ENCODE results near the gene CPSF3.

CPSF3 gene

DNA sequence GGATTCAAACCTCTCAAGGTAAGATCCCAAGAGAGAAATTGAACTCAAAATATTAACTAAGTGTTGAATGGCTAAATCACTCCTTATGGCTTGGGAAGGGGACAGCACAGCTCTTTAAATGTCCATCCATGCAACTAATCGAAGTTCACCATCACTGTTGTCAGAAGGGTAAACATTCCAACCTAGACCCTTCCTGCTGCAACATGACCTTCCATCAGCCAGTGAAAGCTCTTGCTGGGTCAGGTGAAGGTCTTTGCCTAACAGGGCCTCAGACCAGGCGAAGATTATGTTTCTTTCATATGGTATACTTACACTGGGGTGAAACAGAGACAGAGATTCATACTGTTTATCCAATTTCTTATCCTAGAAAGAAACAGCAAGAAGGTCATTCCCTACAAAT is 67.3 kb downstream of the CPSF3 start (continued):
- no peak for TF ChIP-seq KLF10 (tag by site-specific recombination; IDR thresholded peaks at IDR 0.05)
- no peak for TF ChIP-seq ZNF311 (tag by site-specific recombination; IDR thresholded peaks at IDR 0.05; ENCODE audit: borderline replicate concordance)
- TF ChIP-seq, protein P1, sequence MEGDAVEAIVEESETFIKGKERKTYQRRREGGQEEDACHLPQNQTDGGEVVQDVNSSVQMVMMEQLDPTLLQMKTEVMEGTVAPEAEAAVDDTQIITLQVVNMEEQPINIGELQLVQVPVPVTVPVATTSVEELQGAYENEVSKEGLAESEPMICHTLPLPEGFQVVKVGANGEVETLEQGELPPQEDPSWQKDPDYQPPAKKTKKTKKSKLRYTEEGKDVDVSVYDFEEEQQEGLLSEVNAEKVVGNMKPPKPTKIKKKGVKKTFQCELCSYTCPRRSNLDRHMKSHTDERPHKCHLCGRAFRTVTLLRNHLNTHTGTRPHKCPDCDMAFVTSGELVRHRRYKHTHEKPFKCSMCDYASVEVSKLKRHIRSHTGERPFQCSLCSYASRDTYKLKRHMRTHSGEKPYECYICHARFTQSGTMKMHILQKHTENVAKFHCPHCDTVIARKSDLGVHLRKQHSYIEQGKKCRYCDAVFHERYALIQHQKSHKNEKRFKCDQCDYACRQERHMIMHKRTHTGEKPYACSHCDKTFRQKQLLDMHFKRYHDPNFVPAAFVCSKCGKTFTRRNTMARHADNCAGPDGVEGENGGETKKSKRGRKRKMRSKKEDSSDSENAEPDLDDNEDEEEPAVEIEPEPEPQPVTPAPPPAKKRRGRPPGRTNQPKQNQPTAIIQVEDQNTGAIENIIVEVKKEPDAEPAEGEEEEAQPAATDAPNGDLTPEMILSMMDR (tag by site-specific recombination; IDR thresholded peaks at IDR 0.05): no peak
- no peak for TF ChIP-seq ZNF747 (tag by site-specific recombination; IDR thresholded peaks at IDR 0.05)
- no peak for TF ChIP-seq ZNF596 (tag by site-specific recombination; IDR thresholded peaks at IDR 0.05)
- TF ChIP-seq YY1 (tag by site-specific recombination; IDR thresholded peaks at IDR 0.05): no peak

DNA sequence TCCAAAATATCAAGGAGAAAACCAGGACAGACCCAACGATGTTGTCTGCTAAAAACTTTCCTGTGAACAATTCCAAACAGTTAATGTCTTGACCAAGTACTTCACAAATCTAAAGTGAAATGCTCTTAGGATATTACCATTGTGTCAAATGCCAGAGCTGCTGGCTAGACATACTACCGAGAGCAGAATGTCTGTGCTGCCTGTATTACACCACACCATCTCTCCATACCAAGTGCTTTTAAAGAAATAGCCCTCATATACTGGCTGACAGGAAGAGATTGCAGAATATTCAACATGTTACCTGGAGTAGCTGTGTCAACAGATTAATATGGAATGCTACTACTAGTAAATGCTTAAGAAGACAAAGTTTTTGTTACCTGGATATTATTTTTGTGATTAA is 69.5 kb downstream of the CPSF3 start:
- Histone ChIP-seq H3K4me1 (ENCODE audit: control insufficient read depth, insufficient read depth, low read length) (no peaks in the 10 kb centered on the region), H3K9me3 (ENCODE audit: control insufficient read depth, insufficient read depth, low read depth, low read length) (no peaks in the 10 kb centered on the region), H3K4me3 (ENCODE audit: low read depth, low read length) (no peak overlapping the region), H3K27ac (ENCODE audit: extremely low read depth, low read depth, low read length) (no peak overlapping the region), H3K36me3 (ENCODE audit: control insufficient read depth in 2 of 2, insufficient read depth in 1 of 2, low read length in 2 of 2) (peaks cover 54 to 90% of the 10 kb centered on the region in 2 experiments)
- CTCF ChIA-PET: interaction anchor here (0.9 kb wide), 1 partner anchor 54 kb away, joined by 3 read pairs; no protein-coding TSS in a partner anchor
- POLR2A ChIA-PET: interaction anchor here (0.5 kb wide), 1 partner anchor 10 kb away, joined by 3 read pairs; no protein-coding TSS in a partner anchor
- TF ChIP-seq ZNF239 (tag by site-specific recombination; IDR thresholded peaks at IDR 0.05): no peak
- no peak for TF ChIP-seq ZNF274 (IDR thresholded peaks at IDR 0.05; ENCODE audit: low read length)
- TF ChIP-seq ZNF274 (tag by site-specific recombination; IDR thresholded peaks at IDR 0.05; ENCODE audit: borderline replicate concordance): no peak
- TF ChIP-seq, protein P2, sequence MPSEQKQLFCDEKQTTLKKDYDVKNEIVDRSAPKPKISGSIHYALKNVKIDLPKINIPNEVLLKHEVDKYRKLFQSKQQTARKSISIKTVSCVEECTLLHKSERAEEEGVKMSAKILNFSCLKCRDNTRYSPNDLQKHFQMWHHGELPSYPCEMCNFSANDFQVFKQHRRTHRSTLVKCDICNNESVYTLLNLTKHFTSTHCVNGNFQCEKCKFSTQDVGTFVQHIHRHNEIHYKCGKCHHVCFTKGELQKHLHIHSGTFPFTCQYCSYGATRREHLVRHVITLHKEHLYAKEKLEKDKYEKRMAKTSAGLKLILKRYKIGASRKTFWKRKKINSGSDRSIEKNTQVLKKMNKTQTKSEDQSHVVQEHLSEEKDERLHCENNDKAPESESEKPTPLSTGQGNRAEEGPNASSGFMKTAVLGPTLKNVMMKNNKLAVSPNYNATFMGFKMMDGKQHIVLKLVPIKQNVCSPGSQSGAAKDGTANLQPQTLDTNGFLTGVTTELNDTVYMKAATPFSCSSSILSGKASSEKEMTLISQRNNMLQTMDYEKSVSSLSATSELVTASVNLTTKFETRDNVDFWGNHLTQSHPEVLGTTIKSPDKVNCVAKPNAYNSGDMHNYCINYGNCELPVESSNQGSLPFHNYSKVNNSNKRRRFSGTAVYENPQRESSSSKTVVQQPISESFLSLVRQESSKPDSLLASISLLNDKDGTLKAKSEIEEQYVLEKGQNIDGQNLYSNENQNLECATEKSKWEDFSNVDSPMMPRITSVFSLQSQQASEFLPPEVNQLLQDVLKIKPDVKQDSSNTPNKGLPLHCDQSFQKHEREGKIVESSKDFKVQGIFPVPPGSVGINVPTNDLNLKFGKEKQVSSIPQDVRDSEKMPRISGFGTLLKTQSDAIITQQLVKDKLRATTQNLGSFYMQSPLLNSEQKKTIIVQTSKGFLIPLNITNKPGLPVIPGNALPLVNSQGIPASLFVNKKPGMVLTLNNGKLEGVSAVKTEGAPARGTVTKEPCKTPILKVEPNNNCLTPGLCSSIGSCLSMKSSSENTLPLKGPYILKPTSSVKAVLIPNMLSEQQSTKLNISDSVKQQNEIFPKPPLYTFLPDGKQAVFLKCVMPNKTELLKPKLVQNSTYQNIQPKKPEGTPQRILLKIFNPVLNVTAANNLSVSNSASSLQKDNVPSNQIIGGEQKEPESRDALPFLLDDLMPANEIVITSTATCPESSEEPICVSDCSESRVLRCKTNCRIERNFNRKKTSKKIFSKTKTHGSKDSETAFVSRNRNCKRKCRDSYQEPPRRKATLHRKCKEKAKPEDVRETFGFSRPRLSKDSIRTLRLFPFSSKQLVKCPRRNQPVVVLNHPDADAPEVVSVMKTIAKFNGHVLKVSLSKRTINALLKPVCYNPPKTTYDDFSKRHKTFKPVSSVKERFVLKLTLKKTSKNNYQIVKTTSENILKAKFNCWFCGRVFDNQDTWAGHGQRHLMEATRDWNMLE (tag by site-specific recombination; conservative IDR thresholded peaks at IDR 0.05; ENCODE audit: low read depth): no peak
- no peak for TF ChIP-seq ZNF114 (tag by site-specific recombination; IDR thresholded peaks at IDR 0.05)
- no peak for TF ChIP-seq GFI1B (tag by site-specific recombination; IDR thresholded peaks at IDR 0.05)
- no peak for TF ChIP-seq ZBTB17 (tag by site-specific recombination; IDR thresholded peaks at IDR 0.05)
- TF ChIP-seq, protein P3, sequence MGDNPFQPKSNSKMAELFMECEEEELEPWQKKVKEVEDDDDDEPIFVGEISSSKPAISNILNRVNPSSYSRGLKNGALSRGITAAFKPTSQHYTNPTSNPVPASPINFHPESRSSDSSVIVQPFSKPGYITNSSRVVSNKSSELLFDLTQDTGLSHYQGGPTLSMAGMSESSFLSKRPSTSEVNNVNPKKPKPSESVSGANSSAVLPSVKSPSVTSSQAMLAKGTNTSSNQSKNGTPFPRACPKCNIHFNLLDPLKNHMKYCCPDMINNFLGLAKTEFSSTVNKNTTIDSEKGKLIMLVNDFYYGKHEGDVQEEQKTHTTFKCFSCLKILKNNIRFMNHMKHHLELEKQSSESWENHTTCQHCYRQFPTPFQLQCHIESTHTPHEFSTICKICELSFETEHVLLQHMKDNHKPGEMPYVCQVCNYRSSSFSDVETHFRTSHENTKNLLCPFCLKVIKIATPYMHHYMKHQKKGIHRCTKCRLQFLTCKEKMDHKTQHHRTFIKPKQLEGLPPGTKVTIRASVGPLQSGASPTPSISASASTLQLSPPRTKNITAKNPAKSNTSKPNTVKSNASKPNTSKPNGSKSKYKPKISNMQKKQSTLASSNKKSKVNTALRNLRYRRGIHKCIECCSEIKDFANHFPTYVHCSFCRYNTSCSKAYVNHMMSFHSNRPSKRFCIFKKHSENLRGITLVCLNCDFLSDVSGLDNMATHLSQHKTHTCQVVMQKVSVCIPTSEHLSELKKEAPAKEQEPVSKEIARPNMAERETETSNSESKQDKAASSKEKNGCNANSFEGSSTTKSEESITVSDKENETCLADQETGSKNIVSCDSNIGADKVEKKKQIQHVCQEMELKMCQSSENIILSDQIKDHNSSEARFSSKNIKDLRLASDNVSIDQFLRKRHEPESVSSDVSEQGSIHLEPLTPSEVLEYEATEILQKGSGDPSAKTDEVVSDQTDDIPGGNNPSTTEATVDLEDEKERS (tag by site-specific recombination; IDR thresholded peaks at IDR 0.05): no peak
- no peak for TF ChIP-seq ZNF223 (tag by site-specific recombination; IDR thresholded peaks at IDR 0.05)
- TF ChIP-seq, protein P4, sequence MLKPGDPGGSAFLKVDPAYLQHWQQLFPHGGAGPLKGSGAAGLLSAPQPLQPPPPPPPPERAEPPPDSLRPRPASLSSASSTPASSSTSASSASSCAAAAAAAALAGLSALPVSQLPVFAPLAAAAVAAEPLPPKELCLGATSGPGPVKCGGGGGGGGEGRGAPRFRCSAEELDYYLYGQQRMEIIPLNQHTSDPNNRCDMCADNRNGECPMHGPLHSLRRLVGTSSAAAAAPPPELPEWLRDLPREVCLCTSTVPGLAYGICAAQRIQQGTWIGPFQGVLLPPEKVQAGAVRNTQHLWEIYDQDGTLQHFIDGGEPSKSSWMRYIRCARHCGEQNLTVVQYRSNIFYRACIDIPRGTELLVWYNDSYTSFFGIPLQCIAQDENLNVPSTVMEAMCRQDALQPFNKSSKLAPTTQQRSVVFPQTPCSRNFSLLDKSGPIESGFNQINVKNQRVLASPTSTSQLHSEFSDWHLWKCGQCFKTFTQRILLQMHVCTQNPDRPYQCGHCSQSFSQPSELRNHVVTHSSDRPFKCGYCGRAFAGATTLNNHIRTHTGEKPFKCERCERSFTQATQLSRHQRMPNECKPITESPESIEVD (tag by site-specific recombination; IDR thresholded peaks at IDR 0.05): no peak
- TF ChIP-seq ZNF433 (tag by site-specific recombination; IDR thresholded peaks at IDR 0.05; ENCODE audit: low read depth): no peak
- TF ChIP-seq ZNF48 (tag by site-specific recombination; IDR thresholded peaks at IDR 0.05): no peak
- TF ChIP-seq ZNF571 (tag by site-specific recombination; IDR thresholded peaks at IDR 0.05): no peak
- TF ChIP-seq, protein P5, sequence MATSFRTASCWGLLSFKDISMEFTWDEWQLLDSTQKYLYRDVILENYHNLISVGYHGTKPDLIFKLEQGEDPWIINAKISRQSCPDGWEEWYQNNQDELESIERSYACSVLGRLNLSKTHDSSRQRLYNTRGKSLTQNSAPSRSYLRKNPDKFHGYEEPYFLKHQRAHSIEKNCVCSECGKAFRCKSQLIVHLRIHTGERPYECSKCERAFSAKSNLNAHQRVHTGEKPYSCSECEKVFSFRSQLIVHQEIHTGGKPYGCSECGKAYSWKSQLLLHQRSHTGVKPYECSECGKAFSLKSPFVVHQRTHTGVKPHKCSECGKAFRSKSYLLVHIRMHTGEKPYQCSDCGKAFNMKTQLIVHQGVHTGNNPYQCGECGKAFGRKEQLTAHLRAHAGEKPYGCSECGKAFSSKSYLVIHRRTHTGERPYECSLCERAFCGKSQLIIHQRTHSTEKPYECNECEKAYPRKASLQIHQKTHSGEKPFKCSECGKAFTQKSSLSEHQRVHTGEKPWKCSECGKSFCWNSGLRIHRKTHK (tag by site-specific recombination; IDR thresholded peaks at IDR 0.05): no peak
- no peak for TF ChIP-seq ZNF549 (tag by site-specific recombination; IDR thresholded peaks at IDR 0.05)
- TF ChIP-seq ZFP41 (tag by site-specific recombination; IDR thresholded peaks at IDR 0.05; ENCODE audit: borderline replicate concordance): no peak
- no peak for TF ChIP-seq ZNF777 (tag by site-specific recombination; IDR thresholded peaks at IDR 0.05; ENCODE audit: borderline replicate concordance)
